GM12878 (cell line): Measurements from ENCODE around the gene AGER.

ENCODE experiments used
- POLR2A ChIP-seq: IDR thresholded peaks from 2 replicates; pipeline ENCODE4 v1.6.1; 2011; ENCODE audit warnings: low read depth, mild to moderate bottlenecking, low read length
- TF ChIP-seq, protein P1 (sequence below), 3 experiments: IDR thresholded peaks in 2 of 3; conservative IDR thresholded peaks in 1 of 3; 2 replicates each; pipeline ENCODE4 v1.5.1; 2011; ENCODE audit warnings: low read depth in 3 of 3, low read length in 3 of 3, mild to moderate bottlenecking in 3 of 3, control low read depth in 2 of 3, moderate library complexity in 2 of 3, inconsistent platforms in 1 of 3, mixed read lengths in 1 of 3; ENCODE audit not compliant: control insufficient read depth in 2 of 3, insufficient read depth in 1 of 3; ENCODE audit errors: extremely low read depth in 1 of 3

DNA sequence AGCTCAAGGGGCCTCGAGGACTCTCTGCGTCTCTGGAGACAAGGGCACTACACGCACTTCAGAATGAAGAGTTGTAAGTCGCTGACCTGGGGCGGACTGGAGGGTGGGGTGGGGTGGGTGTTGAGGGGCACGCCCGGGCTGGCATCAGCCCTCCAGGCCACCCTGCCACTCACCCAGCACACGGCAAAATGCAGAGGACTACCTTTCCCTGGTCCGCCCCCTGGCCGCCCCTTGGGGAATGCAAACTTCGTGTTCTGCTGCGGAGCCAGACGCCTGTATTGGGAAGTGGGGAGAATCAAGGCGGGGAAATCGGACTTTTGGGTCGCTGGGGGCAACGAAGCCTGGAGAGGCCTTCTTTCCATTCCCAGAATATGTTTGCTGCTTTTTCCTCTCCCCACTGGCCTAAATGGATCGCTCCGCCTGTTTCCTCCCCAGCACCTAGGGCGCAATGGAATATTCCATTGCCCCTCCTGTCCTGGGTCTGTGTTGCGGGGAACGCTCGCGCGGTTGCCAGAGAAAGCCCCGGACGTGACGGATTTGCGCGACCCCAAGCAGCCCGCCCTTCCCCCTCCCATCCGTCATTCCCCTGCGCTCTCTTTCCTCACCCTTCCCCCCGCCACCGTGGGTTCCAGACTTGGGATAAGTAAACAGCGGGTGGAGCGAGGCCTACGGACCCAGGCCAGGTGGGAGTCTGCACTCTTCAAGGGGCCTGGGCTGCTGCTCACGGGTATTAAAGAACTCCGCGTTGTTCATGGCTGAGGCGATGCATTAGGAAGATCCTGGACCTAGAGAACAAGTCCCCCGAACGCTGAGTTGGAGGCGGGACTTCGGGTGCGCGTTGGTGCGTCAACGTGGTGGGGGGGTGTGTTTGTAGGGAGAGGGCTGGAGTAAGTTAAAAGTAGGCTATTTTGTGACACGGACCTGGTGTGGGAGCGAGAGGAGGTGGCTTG is 30.2 kb downstream of the AGER start, which contains the start of gene PPT2:
- TF ChIP-seq POLR2A, result no peak
- TF ChIP-seq, protein P1, sequence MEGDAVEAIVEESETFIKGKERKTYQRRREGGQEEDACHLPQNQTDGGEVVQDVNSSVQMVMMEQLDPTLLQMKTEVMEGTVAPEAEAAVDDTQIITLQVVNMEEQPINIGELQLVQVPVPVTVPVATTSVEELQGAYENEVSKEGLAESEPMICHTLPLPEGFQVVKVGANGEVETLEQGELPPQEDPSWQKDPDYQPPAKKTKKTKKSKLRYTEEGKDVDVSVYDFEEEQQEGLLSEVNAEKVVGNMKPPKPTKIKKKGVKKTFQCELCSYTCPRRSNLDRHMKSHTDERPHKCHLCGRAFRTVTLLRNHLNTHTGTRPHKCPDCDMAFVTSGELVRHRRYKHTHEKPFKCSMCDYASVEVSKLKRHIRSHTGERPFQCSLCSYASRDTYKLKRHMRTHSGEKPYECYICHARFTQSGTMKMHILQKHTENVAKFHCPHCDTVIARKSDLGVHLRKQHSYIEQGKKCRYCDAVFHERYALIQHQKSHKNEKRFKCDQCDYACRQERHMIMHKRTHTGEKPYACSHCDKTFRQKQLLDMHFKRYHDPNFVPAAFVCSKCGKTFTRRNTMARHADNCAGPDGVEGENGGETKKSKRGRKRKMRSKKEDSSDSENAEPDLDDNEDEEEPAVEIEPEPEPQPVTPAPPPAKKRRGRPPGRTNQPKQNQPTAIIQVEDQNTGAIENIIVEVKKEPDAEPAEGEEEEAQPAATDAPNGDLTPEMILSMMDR (IDR thresholded peaks at IDR 0.05 in 2 of 3, conservative IDR thresholded peaks at IDR 0.05 in 1 of 3; ENCODE audit: control insufficient read depth in 2 of 3, extremely low read depth in 1 of 3, insufficient read depth in 1 of 3, low read depth in 3 of 3, low read length in 3 of 3), result no peak
